Naive thymus-derived CD4-positive, alpha-beta T cell (primary cell): ENCODE data around the gene GPX3. TPM values are rescaled to one million over a fixed set of nuclear protein-coding genes. Genes with fewer than 3 reads are reported as not detected.
A peak's percentile ranks its signal among the peaks of the same experiment; 100 is the strongest.

ENCODE experiments used
- ATAC-seq: fragments of 150-1000 bp; cut with Tn5 transposase; 2 replicates; pipeline ENCODE4 v1.10.0; 2021; ENCODE audit warnings: mild to moderate bottlenecking, moderate library complexity
- CTCF ChIA-PET: fragments of 350-600 bp; sonication (Branson Sonifier 250); formaldehyde crosslinking; loops from one replicate; lab custom pipeline; 2021; ENCODE audit warnings: antibody characterized with exemption; lab: Charles Lee
- POLR2A ChIA-PET: fragments of 350-600 bp; sonication (Branson Sonifier 250); formaldehyde crosslinking; loops from one replicate; lab custom pipeline; 2021; ENCODE audit warnings: antibody characterized with exemption, inconsistent platforms; lab: Charles Lee
- DNase-seq, 9 donors: peaks; one replicate each; pipeline versions ENCODE4 v3.0.0 to v3.0.0-alpha.2; 2020 to 2022; ENCODE audit warnings: mixed read lengths in 1 of 9
- H3K27ac ChIP-seq: one replicate; pipeline ENCODE4 v1.7.0; 2013; ENCODE audit warnings: mild to moderate bottlenecking, low read depth, low read length, moderate library complexity
- H3K27me3 ChIP-seq, 2 donors: one replicate each; pipeline ENCODE4 v1.7.0; 2013; ENCODE audit warnings: low read length in 2 of 2, mild to moderate bottlenecking in 2 of 2, moderate library complexity in 2 of 2; ENCODE audit not compliant: control insufficient read depth in 2 of 2, insufficient read depth in 2 of 2
- H3K36me3 ChIP-seq, 3 experiments: 1 replicate in 2 of 3; 2 replicates in 1 of 3; pipeline ENCODE4 v1.7.0; 2013; ENCODE audit warnings: low read length in 3 of 3, mild to moderate bottlenecking in 3 of 3, moderate library complexity in 1 of 3; ENCODE audit not compliant: insufficient read depth in 3 of 3, control insufficient read depth in 2 of 3
- H3K4me1 ChIP-seq, 2 donors: one replicate each; pipeline ENCODE4 v1.7.0; 2013; ENCODE audit warnings: low read length in 2 of 2, mild to moderate bottlenecking in 2 of 2, moderate library complexity in 1 of 2; ENCODE audit not compliant: control insufficient read depth in 2 of 2, insufficient read depth in 2 of 2
- H3K4me3 ChIP-seq: 2 replicates; pipeline ENCODE4 v1.7.0; 2013; ENCODE audit warnings: mild to moderate bottlenecking, low read length
- H3K9me3 ChIP-seq, 3 experiments: 1 replicate in 2 of 3; 2 replicates in 1 of 3; pipeline ENCODE4 v1.7.0; 2013; ENCODE audit warnings: low read length in 3 of 3; ENCODE audit not compliant: control insufficient read depth in 2 of 3
- H3K27ac Mint-ChIP-seq, 9 donors: one replicate each; pipeline ENCODE4 v1.8.0; 2020 to 2022; ENCODE audit warnings: mixed read lengths in 9 of 9, mild to moderate bottlenecking in 8 of 9, moderate library complexity in 5 of 9, inconsistent platforms in 2 of 9
- H3K27me3 Mint-ChIP-seq, 5 donors: one replicate each; pipeline ENCODE4 v1.8.0; 2021 to 2022; ENCODE audit warnings: mixed read lengths in 5 of 5, mild to moderate bottlenecking in 1 of 5
- H3K36me3 Mint-ChIP-seq, 5 donors: one replicate each; pipeline ENCODE4 v1.8.0; 2020 to 2022; ENCODE audit warnings: mixed read lengths in 5 of 5, mild to moderate bottlenecking in 3 of 5, inconsistent platforms in 1 of 5
- H3K4me1 Mint-ChIP-seq, 7 donors: one replicate each; pipeline ENCODE4 v1.8.0; 2020 to 2022; ENCODE audit warnings: mixed read lengths in 7 of 7, mild to moderate bottlenecking in 3 of 7, inconsistent platforms in 1 of 7
- H3K4me3 Mint-ChIP-seq, 10 donors: one replicate each; pipeline ENCODE4 v1.8.0; 2020 to 2022; ENCODE audit warnings: mild to moderate bottlenecking in 10 of 10, mixed read lengths in 10 of 10, moderate library complexity in 6 of 10, inconsistent platforms in 2 of 10
- H3K9me3 Mint-ChIP-seq, 11 donors: one replicate each; pipeline ENCODE4 v1.8.0; 2020 to 2022; ENCODE audit warnings: mixed read lengths in 11 of 11, mild to moderate bottlenecking in 4 of 11, inconsistent platforms in 1 of 11, moderate library complexity in 1 of 11
- intact Hi-C, 2 donors: fragments of 100-400 bp; cut with micrococcal nuclease; formaldehyde crosslinking; loops; one replicate each; pipeline ENCODE4 v1.15.1; 2023
- polyA plus RNA-seq, 2 donors: library from polyadenylated mRNA; unstranded; fragments of 300-500 nt; fragmentation: Illumina TruSeq; gene quantifications; one replicate each; pipeline ENCODE4 v1.2.3, GENCODE V29; 2021
- total RNA-seq, 6 experiments: library from RNA in 5 of 6; stranded (reverse) in 5 of 6; gene quantifications; 1 replicate in 5 of 6; 2 replicates in 1 of 6; pipeline ENCODE4 v1.2.3 and lab custom pipeline; 2021 to 2026

Gene GPX3
- total and polyA plus RNA-seq, 7 experiments from 2014 or later = 0.98 to 1.2 (median 1.1) TPM; not detected in 4

DNA sequence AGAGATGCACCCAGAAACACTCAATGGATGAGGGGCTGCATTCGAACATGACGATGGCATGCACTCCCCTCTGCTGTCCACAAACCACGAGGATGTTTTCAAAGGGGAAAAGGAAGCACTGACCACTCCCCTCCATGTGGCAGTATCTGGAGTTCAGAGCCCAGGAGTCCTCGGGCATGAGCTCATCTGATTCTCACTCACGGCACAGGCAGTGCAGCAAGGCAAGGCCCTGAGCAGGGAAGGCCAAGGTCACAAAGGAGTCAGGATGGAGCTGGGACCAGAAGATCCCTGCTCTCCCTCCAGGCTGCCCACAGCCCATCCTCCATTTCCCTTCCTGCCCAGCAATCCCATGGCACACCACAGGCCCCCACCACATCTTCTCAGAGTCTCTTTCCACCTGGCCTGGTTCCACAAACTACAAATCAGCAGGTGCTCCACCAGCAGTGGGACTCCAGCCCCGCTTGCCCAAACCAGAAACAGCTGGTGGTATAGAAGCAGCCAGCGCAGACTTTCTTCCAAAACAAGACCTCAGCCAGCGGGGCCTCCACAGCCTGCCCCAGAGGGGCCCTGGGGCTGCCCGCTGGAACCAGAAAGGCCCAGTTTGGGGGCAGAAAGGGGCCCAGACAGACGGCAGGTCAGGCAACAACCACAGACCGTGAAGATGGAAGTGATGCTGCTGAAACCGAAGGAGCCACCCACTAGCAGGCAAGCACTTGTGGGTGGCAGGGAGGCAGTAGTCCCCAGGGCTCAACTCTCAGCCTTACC is 48.2 kb downstream of the GPX3 start:
- no peaks in the 10 kb centered on the region for H3K9me3 ChIP-seq
- no peaks in the 10 kb centered on the region for H3K27me3 Mint-ChIP-seq
- intact Hi-C loops = no loop called here
- no peak overlapping the region for H3K4me3 ChIP-seq
- CTCF ChIA-PET = interaction anchor here (1.0 to 2.9 kb wide), 2 partner anchors 17 to 47 kb away, joined by 3 to 9 read pairs; no protein-coding TSS in a partner anchor
- peaks cover 0 to 34% (median 6%) of the 10 kb centered on the region in 5 donors for H3K36me3 Mint-ChIP-seq
- ATAC-seq (peak; percentile 48), DNase-seq (peak in 1 of 9 donors; percentile 66)
- H3K27ac ChIP-seq = peak overlapping the region; percentile 44
- H3K4me1 Mint-ChIP-seq = peaks cover 38 to 85% (median 72%) of the 10 kb centered on the region in 7 donors
- H3K36me3 ChIP-seq = peaks cover 0 to 45% (median 1%) of the 10 kb centered on the region in 3 experiments
- H3K27me3 ChIP-seq = no peaks in the 10 kb centered on the region
- peak overlapping the region in 5 of 9 donors; percentile 3 to 80 (median 53) for H3K27ac Mint-ChIP-seq
- H3K4me3 Mint-ChIP-seq = peak overlapping the region in 4 of 10 donors; percentile 16 to 49 (median 30)
- peaks cover 0 to 3% (median 0%) of the 10 kb centered on the region in 11 donors for H3K9me3 Mint-ChIP-seq
- H3K4me1 ChIP-seq = peaks cover 33 to 42% of the 10 kb centered on the region in 2 donors
- POLR2A ChIA-PET = interaction anchor here (1.4 kb wide), 1 partner anchor 20 kb away, joined by 5 read pairs; no protein-coding TSS in a partner anchor

DNA sequence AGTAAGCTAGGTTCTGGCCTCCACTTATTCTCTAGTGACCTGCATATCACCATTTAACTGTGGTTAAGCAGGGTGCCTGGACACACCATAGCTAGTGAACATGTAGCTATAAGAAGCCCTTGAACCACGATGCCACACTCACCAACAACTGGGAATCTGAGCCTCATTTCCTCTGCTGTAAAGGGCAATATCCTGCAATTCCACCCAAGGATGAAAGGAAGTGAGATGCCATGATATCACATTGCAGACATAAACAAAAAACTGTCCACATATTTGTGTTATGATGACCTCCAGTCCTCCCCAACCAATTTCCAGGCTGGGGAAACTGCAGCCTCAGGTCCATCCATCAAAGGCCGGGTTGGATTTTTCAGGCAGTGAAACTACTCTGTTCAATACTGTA is 50.1 kb downstream of the GPX3 start:
- CTCF ChIA-PET = interaction anchor here (0.8 kb wide), 1 partner anchor 18 kb away, joined by 3 read pairs; no protein-coding TSS in a partner anchor
- Histone ChIP-seq H3K4me3 (no peak overlapping the region), H3K27ac (no peak overlapping the region), H3K27me3 (no peaks in the 10 kb centered on the region), H3K4me1 (peaks cover 37 to 42% of the 10 kb centered on the region in 2 donors), H3K36me3 (peaks cover 0 to 33% (median 0%) of the 10 kb centered on the region in 3 experiments), H3K9me3 (no peaks in the 10 kb centered on the region)
- intact Hi-C loops = no loop called here
- Mint-ChIP-seq H3K27ac (peak overlapping the region in 3 of 9 donors; percentile 42 to 81 (median 43)), H3K27me3 (no peaks in the 10 kb centered on the region), H3K4me1 (peaks cover 39 to 83% (median 80%) of the 10 kb centered on the region in 7 donors), H3K36me3 (peaks cover 0 to 38% (median 10%) of the 10 kb centered on the region in 5 donors), H3K9me3 (peaks cover 0 to 3% (median 0%) of the 10 kb centered on the region in 11 donors), H3K4me3 (peak overlapping the region in 1 of 10 donors; percentile 21)
- ATAC-seq = no peak
- DNase-seq = no peak
- POLR2A ChIA-PET = no interaction called here

DNA sequence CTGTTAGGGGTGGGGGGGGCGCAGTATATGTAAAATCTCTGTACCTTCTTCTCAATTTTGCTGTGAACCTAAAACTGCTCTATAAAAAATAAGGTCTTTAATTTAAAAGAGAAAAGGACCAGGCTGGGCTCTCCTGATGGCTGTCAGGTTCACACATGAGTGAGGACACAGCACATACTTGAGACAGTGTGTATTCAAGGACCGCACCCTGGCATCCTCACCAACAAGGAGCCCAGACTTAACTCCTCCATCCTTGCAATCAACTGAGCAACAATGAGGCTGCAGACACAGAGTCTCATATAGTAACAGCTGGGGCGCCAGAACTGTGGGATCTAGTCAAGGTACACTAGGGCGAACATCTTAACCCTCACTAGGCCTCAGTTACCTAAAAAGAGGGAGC is 50.6 kb downstream of the GPX3 start:
- Mint-ChIP-seq H3K27ac (peak overlapping the region in 3 of 9 donors; percentile 31 to 70 (median 57)), H3K27me3 (no peaks in the 10 kb centered on the region), H3K4me1 (peaks cover 45 to 83% (median 81%) of the 10 kb centered on the region in 7 donors), H3K9me3 (peaks cover 0 to 3% (median 0%) of the 10 kb centered on the region in 11 donors), H3K4me3 (peak overlapping the region in 1 of 10 donors; percentile 61), H3K36me3 (peaks cover 0 to 42% (median 10%) of the 10 kb centered on the region in 5 donors)
- Histone ChIP-seq H3K4me3 (no peak overlapping the region), H3K27ac (no peak overlapping the region), H3K4me1 (peaks cover 38 to 42% of the 10 kb centered on the region in 2 donors), H3K36me3 (peaks cover 0 to 31% (median 0%) of the 10 kb centered on the region in 3 experiments), H3K27me3 (no peaks in the 10 kb centered on the region), H3K9me3 (no peaks in the 10 kb centered on the region)
- DNase-seq (no peak), ATAC-seq (no peak)
- intact Hi-C loops = no loop called here
- POLR2A ChIA-PET = no interaction called here
- CTCF ChIA-PET = interaction anchor here (0.9 kb wide), 2 partner anchors 10 to 11 kb away, joined by 3 to 4 read pairs; no protein-coding TSS in a partner anchor

DNA sequence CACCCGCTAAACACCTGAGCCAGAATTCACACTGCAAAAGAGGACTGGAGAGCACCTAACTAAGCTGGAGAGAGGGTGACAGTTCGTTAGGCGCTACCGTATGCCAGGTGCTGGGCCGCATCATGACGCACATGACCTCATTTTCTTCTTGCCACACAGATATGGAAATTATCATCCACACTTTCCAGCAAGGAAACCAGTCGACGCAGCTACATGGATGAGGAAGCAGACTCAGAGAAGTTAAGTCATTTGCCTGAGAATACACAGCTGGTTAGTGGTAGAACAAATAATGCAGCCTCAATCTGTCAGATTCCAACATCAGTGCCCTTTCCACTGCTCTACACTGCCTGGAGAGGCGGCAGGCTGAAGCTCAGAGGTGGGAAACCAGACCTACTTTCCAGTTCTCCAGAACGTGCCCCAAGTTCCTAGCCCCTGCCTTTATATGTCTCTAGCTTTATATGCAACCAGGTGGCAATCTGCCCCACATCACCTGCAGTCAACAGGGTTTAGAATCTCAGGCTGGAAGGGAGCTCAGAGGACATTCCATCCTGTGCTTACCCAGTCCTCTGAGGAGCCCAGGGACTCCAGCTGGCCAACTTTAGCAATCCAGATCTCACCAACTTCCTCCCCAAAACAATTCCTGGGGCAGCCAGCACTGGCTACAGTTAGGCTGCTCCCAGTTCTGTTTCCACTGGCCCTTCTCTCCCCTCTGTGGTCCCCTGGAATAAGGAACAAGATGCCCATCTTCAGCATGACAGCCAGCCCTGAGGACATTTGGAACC is 51.6 kb downstream of the GPX3 start:
- Histone ChIP-seq H3K4me1 (peaks cover 42 to 44% of the 10 kb centered on the region in 2 donors), H3K27ac (no peak overlapping the region), H3K27me3 (no peaks in the 10 kb centered on the region), H3K4me3 (no peak overlapping the region), H3K9me3 (no peaks in the 10 kb centered on the region), H3K36me3 (peaks cover 0 to 30% (median 0%) of the 10 kb centered on the region in 3 experiments)
- Mint-ChIP-seq H3K4me1 (peaks cover 50 to 85% (median 81%) of the 10 kb centered on the region in 7 donors), H3K9me3 (peaks cover 0 to 3% (median 0%) of the 10 kb centered on the region in 11 donors), H3K4me3 (peak overlapping the region in 4 of 10 donors; percentile 2 to 34 (median 10)), H3K36me3 (peaks cover 0 to 52% (median 18%) of the 10 kb centered on the region in 5 donors), H3K27ac (peak overlapping the region in 8 of 9 donors; percentile 12 to 88 (median 50)), H3K27me3 (no peaks in the 10 kb centered on the region)
- DNase-seq (no peak), ATAC-seq (no peak)
- intact Hi-C loops = no loop called here
- CTCF ChIA-PET = interaction anchor here (0.7 to 0.9 kb wide), 2 partner anchors 10 to 42 kb away, joined by 3 to 4 read pairs; no protein-coding TSS in a partner anchor
- POLR2A ChIA-PET = interaction anchor here (1.0 to 1.5 kb wide), 3 partner anchors 9 to 142 kb away, joined by 3 to 6 read pairs (median 4); no protein-coding TSS in a partner anchor

DNA sequence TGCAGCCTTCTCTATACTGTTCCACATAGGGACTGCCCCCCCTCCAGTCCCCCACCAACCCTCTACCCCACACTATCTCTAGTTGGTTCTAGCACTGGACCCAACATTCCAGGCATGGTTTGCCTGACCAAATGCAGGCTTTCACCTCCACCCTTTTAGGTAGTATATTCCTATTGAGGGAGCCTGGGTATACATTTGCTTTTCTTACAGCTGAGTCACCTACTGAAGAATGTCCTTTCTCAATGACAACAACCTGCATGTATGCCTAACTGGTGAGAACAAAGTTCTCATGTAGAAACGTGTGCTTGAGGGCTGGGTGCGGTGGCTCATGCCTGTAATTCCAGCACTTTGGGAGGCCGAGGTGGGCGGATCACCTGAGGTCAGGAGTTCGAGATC is 52.2 kb downstream of the GPX3 start:
- ChIA-PET POLR2A (interaction anchor here (1.0 to 1.5 kb wide), 3 partner anchors 10 to 142 kb away, joined by 3 to 6 read pairs (median 4); no protein-coding TSS in a partner anchor), CTCF (no interaction called here)
- DNase-seq (no peak), ATAC-seq (no peak)
- Histone ChIP-seq H3K4me3 (no peak overlapping the region), H3K27ac (no peak overlapping the region), H3K4me1 (peaks cover 42 to 48% of the 10 kb centered on the region in 2 donors), H3K27me3 (no peaks in the 10 kb centered on the region), H3K36me3 (peaks cover 0 to 24% (median 0%) of the 10 kb centered on the region in 3 experiments), H3K9me3 (no peaks in the 10 kb centered on the region)
- intact Hi-C loops = no loop called here
- Mint-ChIP-seq H3K9me3 (peaks cover 0 to 3% (median 0%) of the 10 kb centered on the region in 11 donors), H3K36me3 (peaks cover 0 to 52% (median 19%) of the 10 kb centered on the region in 5 donors), H3K4me1 (peaks cover 51 to 85% (median 81%) of the 10 kb centered on the region in 7 donors), H3K27me3 (no peaks in the 10 kb centered on the region), H3K4me3 (peak overlapping the region in 3 of 10 donors; percentile 7 to 34 (median 11)), H3K27ac (peak overlapping the region in 6 of 9 donors; percentile 12 to 68 (median 50))
